BE2C (cell line): ENCODE results near the gene SFRP5.

ENCODE experiments used
- DNase-seq: peaks from one replicate; pipeline ENCODE4 v3.0.0-alpha.2; 2020
- H3K27me3 ChIP-seq: fragments of 250-450 bp; sonication (Bioruptor Pico); 2 replicates; pipeline ENCODE4 v1.5.1; 2020; ENCODE audit warnings: mild to moderate bottlenecking
- H3K36me3 ChIP-seq: fragments of 250-450 bp; sonication (Bioruptor Pico); 2 replicates; pipeline ENCODE4 v1.5.1; 2020; ENCODE audit warnings: mild to moderate bottlenecking
- H3K4me1 ChIP-seq: fragments of 250-450 bp; sonication (Bioruptor Pico); 2 replicates; pipeline ENCODE4 v1.5.1; 2020
- H3K4me3 ChIP-seq: 2 replicates; pipeline ENCODE4 v1.5.1; 2011; ENCODE audit warnings: low read depth, low read length
- H3K9me3 ChIP-seq: fragments of 250-450 bp; sonication (Bioruptor Pico); 2 replicates; pipeline ENCODE4 v1.5.1; 2020
- CTCF ChIP-seq: IDR thresholded peaks from 2 replicates; pipeline ENCODE4 v1.5.1; 2012; ENCODE audit warnings: mild to moderate bottlenecking, low read depth, low read length

SFRP5 gene

DNA sequence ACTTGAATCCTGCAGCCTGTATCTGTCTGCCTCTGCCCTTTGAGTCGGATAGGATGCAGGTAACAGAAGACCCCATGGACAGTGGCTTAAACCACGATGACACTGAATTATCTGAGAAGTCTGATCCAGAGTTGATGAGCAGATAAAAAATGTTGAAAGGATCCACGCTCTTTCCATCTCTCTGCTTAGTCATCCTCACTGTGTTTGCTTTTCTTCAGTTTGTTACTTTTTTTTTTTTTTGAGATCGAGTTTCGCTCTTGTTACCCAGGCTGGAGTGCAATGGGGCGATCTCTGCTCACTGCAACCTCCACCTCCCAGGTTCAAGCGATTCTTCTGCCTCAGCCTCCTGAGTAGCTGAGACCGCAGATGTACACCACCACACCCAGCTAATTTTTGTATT is 40.9 kb upstream of the SFRP5 start:
- Histone ChIP-seq H3K4me3 (no peak overlapping the region), H3K36me3 (no peaks in the 10 kb centered on the region), H3K9me3 (no peaks in the 10 kb centered on the region), H3K27me3 (no peaks in the 10 kb centered on the region), H3K4me1 (no peaks in the 10 kb centered on the region)
- DNase-seq = no peak
- no peak for TF ChIP-seq CTCF

- no peak for TF ChIP-seq CTCF
- Histone ChIP-seq H3K9me3 (no peaks in the 10 kb centered on the region), H3K36me3 (no peaks in the 10 kb centered on the region), H3K4me3 (no peak overlapping the region), H3K27me3 (no peaks in the 10 kb centered on the region), H3K4me1 (no peaks in the 10 kb centered on the region)
- DNase-seq = no peak
These were observed 40.2 kb upstream of the SFRP5 start for GRCh38 chr10:97811958-97812357.

DNA sequence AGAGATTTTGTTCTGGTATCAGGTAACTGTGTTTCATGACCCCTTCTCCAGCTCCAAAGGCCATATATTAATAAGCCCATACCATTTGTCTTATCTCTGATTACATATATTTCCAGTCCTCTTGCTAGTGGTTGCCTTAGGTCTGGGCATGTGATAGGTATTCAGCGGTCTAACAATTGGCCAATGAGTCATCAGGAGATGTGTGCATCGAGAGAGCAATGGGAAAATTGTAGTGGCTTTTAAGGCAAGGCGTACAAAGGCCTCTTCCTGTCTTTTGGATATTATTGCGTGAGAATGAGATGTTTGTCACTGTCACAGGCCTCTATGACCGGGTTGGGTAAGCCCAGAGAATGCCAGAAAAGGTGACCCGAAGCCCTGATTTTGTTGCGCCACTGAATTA is 38.6 kb upstream of the SFRP5 start:
- Histone ChIP-seq H3K4me3 (no peak overlapping the region), H3K27me3 (no peaks in the 10 kb centered on the region), H3K9me3 (no peaks in the 10 kb centered on the region), H3K4me1 (no peaks in the 10 kb centered on the region), H3K36me3 (no peaks in the 10 kb centered on the region)
- DNase-seq = no peak
- TF ChIP-seq CTCF = no peak

GRCh38 chr10:97805949-97806348 is 34.1 kb upstream of the SFRP5 start:
- Histone ChIP-seq H3K4me3 (no peak overlapping the region), H3K9me3 (no peaks in the 10 kb centered on the region), H3K4me1 (no peaks in the 10 kb centered on the region), H3K36me3 (no peaks in the 10 kb centered on the region), H3K27me3 (no peaks in the 10 kb centered on the region)
- no peak for TF ChIP-seq CTCF
- DNase-seq = no peak

GRCh38 chr10:97805096-97805884 is 33.5 kb upstream of the SFRP5 start:
- DNase-seq = no peak
- no peaks in the 10 kb centered on the region for H3K9me3 ChIP-seq
- no peaks in the 10 kb centered on the region for H3K27me3 ChIP-seq
- TF ChIP-seq CTCF = no peak
- no peak overlapping the region for H3K4me3 ChIP-seq
- no peaks in the 10 kb centered on the region for H3K4me1 ChIP-seq
- no peaks in the 10 kb centered on the region for H3K36me3 ChIP-seq

DNA sequence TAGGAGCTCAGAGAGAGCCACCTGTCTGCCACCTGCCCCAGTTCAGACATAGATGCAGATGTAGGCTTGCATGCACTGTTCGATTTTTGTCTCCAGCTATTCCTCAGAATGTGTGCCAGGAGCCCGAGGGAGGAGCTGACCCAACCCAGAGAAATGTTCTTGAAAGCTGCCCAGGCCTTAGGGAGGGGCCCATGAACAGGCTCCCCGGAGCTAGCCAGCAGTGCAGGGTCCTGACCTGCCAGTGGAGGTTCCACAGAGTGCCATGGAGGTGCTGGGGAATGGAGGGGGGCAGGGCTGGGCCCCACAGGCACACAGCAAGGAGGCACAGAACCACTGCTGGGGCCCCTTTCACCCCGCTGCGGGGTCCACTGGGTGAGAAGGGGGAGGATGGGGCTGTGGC is 29.6 kb upstream of the SFRP5 start:
- no peak for TF ChIP-seq CTCF
- H3K4me1 ChIP-seq = no peaks in the 10 kb centered on the region
- H3K27me3 ChIP-seq = no peaks in the 10 kb centered on the region
- no peaks in the 10 kb centered on the region for H3K36me3 ChIP-seq
- no peaks in the 10 kb centered on the region for H3K9me3 ChIP-seq
- DNase-seq = no peak
- H3K4me3 ChIP-seq = no peak overlapping the region
